ENCODE results near the gene PLD5.

The PLD5 gene

GRCh38 chr1:242086706-242087105 is 437.8 kb downstream of the PLD5 start:
- H3K36me3 ChIP-seq (ENCODE audit: control insufficient read depth, insufficient read depth, low read length) = no peaks in the 10 kb centered on the region
- H3K79me2 ChIP-seq = no peaks in the 10 kb centered on the region
- no peak for TF ChIP-seq CTCF (IDR thresholded peaks at IDR 0.05)
- H3K9me3 ChIP-seq (ENCODE audit: control insufficient read depth, low read length) = no peaks in the 10 kb centered on the region
- H3K27ac ChIP-seq = no peak overlapping the region
- no peaks in the 10 kb centered on the region for H3K4me1 ChIP-seq
- no peak overlapping the region for H2AFZ ChIP-seq
- H3K27me3 ChIP-seq (ENCODE audit: control insufficient read depth, insufficient read depth, low read length) = no peaks in the 10 kb centered on the region
- H3K4me3 ChIP-seq (ENCODE audit: low read depth, low read length) = no peak overlapping the region
- H3K9ac ChIP-seq = no peak overlapping the region
- H3K4me2 ChIP-seq (ENCODE audit: low read length) = no peak overlapping the region

GRCh38 chr1:242086093-242086492 is 438.4 kb downstream of the PLD5 start:
- no peak overlapping the region for H2AFZ ChIP-seq
- no peaks in the 10 kb centered on the region for H3K27me3 ChIP-seq (ENCODE audit: control insufficient read depth, insufficient read depth, low read length)
- H3K4me1 ChIP-seq = no peaks in the 10 kb centered on the region
- no peak for TF ChIP-seq CTCF (IDR thresholded peaks at IDR 0.05)
- H3K9me3 ChIP-seq (ENCODE audit: control insufficient read depth, low read length) = no peaks in the 10 kb centered on the region
- H3K4me2 ChIP-seq (ENCODE audit: low read length) = no peak overlapping the region
- no peaks in the 10 kb centered on the region for H3K79me2 ChIP-seq
- no peak overlapping the region for H3K27ac ChIP-seq
- no peak overlapping the region for H3K4me3 ChIP-seq (ENCODE audit: low read depth, low read length)
- no peak overlapping the region for H3K9ac ChIP-seq
- no peaks in the 10 kb centered on the region for H3K36me3 ChIP-seq (ENCODE audit: control insufficient read depth, insufficient read depth, low read length)

- no peak overlapping the region for H3K9ac ChIP-seq
- H3K27ac ChIP-seq = no peak overlapping the region
- H3K9me3 ChIP-seq (ENCODE audit: control insufficient read depth, low read length) = no peaks in the 10 kb centered on the region
- H2AFZ ChIP-seq = no peak overlapping the region
- no peaks in the 10 kb centered on the region for H3K79me2 ChIP-seq
- H3K36me3 ChIP-seq (ENCODE audit: control insufficient read depth, insufficient read depth, low read length) = no peaks in the 10 kb centered on the region
- no peak overlapping the region for H3K4me3 ChIP-seq (ENCODE audit: low read depth, low read length)
- no peaks in the 10 kb centered on the region for H3K27me3 ChIP-seq (ENCODE audit: control insufficient read depth, insufficient read depth, low read length)
- no peak overlapping the region for H3K4me2 ChIP-seq (ENCODE audit: low read length)
- no peaks in the 10 kb centered on the region for H3K4me1 ChIP-seq
- TF ChIP-seq CTCF (IDR thresholded peaks at IDR 0.05) = no peak
Measured at GRCh38 chr1:242083742-242084141, 440.8 kb downstream of the PLD5 start.

GRCh38 chr1:242081446-242081845 is 443.1 kb downstream of the PLD5 start:
- Histone ChIP-seq H2AFZ (no peak overlapping the region), H3K27ac (no peak overlapping the region), H3K9ac (no peak overlapping the region), H3K27me3 (ENCODE audit: control insufficient read depth, insufficient read depth, low read length) (no peaks in the 10 kb centered on the region), H3K36me3 (ENCODE audit: control insufficient read depth, insufficient read depth, low read length) (no peaks in the 10 kb centered on the region), H3K9me3 (ENCODE audit: control insufficient read depth, low read length) (no peaks in the 10 kb centered on the region), H3K4me2 (ENCODE audit: low read length) (no peak overlapping the region), H3K4me3 (ENCODE audit: low read depth, low read length) (no peak overlapping the region), H3K4me1 (no peaks in the 10 kb centered on the region), H3K79me2 (no peaks in the 10 kb centered on the region)
- no peak for TF ChIP-seq CTCF (IDR thresholded peaks at IDR 0.05)

GRCh38 chr1:242065813-242066212 is 458.7 kb downstream of the PLD5 start:
- H3K4me1 ChIP-seq = no peaks in the 10 kb centered on the region
- no peaks in the 10 kb centered on the region for H3K36me3 ChIP-seq (ENCODE audit: control insufficient read depth, insufficient read depth, low read length)
- H3K4me2 ChIP-seq (ENCODE audit: low read length) = no peak overlapping the region
- no peak overlapping the region for H3K4me3 ChIP-seq (ENCODE audit: low read depth, low read length)
- H3K79me2 ChIP-seq = no peaks in the 10 kb centered on the region
- no peaks in the 10 kb centered on the region for H3K27me3 ChIP-seq (ENCODE audit: control insufficient read depth, insufficient read depth, low read length)
- no peak overlapping the region for H2AFZ ChIP-seq
- no peak for TF ChIP-seq CTCF (IDR thresholded peaks at IDR 0.05)
- no peak overlapping the region for H3K27ac ChIP-seq
- no peak overlapping the region for H3K9ac ChIP-seq
- no peaks in the 10 kb centered on the region for H3K9me3 ChIP-seq (ENCODE audit: control insufficient read depth, low read length)
